Stimulated activated CD4-positive, alpha-beta T cell treated with anti-CD3 and anti-CD28 coated beads, Interleukin-12 subunit alpha, Interleukin-12 subunit beta, amount 100 ng/mL, for 24 hours (primary cell): Measurements from ENCODE around the gene ZNF557.

Experiments used
- DNase-seq, 2 experiments: peaks; one replicate each; pipeline ENCODE4 v3.0.0-alpha.2; 2020; ENCODE audit warnings: low read depth in 2 of 2

The ZNF557 gene

GRCh38 chr19:7125221-7125620 lies 55.7 kb downstream of the ZNF557 start:
- no peak for DNase-seq

- DNase-seq = no peak
These were observed 56.6 kb downstream of the ZNF557 start for GRCh38 chr19:7126132-7126531.

- no peak for DNase-seq
These were observed 60.5 kb downstream of the ZNF557 start for GRCh38 chr19:7130043-7130442.

- no peak for DNase-seq
These were observed 62.6 kb downstream of the ZNF557 start for GRCh38 chr19:7132054-7132453.

GRCh38 chr19:7137120-7137519 lies 67.6 kb downstream of the ZNF557 start:
- no peak for DNase-seq
